Ureter (tissue), 1 donor: ENCODE measurements around the gene VWA2. TPM values are rescaled to one million over a fixed set of nuclear protein-coding genes. Genes with fewer than 3 reads are reported as not detected.
A peak's percentile ranks its signal among the peaks of the same experiment; 100 is the strongest.
"Not testable (repeated sequence)": the region's sequence is repeated elsewhere in the genome, so short reads cannot be mapped to it uniquely, and the experiment has no call there.

Source experiments
- DNase-seq: peaks from one replicate; pipeline ENCODE4 v3.0.0-alpha.2; 2020; ENCODE audit warnings: low spot score
- total RNA-seq: library from RNA; stranded (reverse); gene quantifications from one replicate; pipeline ENCODE4 v1.2.4, GENCODE V29; 2023
- donor health status: DM: yes; HTN: yes; CAD: no.

VWA2 gene
- total RNA-seq, 1 donor from 2014 or later: 5.1 TPM

DNA sequence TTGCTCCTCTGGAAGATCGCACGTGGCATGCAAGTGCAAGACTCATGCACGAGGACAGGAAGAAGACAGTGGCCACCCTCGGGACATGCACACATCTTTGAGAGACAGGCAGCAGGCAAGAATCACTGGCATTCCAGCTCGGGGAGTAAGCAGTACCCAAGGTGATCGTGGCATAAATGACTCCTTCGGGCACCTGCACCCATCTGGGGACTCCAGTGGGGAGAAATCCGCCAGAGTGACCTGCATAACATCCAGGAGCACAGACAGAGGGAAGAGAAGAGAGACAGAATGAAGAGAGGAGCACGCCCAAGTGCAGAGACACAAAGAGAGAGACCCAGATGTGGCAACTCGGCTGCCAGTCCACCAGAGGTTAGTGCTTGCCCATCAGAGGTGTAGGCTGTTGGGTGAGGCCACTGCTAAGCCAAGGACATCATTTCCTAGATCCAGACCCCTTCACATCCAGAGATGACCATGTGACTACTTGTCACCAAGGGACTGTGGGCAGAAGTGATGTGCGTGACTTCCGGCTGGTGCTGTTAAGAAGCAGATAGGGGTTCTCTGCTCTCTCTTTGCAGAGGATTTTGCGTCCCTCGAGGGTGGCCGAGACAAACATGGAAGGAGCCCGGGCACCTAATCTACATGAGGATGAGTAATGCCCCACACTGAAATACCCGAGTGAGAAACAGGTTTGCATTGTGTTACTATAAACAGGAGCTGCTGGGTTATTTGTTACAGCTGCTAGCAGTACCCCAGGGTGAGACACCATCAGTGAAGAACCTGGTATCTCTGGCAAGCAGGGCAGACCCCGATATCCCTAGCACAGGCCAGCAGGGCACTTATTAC lies 80.6 kb downstream of the VWA2 start:
- no peak for DNase-seq

DNA sequence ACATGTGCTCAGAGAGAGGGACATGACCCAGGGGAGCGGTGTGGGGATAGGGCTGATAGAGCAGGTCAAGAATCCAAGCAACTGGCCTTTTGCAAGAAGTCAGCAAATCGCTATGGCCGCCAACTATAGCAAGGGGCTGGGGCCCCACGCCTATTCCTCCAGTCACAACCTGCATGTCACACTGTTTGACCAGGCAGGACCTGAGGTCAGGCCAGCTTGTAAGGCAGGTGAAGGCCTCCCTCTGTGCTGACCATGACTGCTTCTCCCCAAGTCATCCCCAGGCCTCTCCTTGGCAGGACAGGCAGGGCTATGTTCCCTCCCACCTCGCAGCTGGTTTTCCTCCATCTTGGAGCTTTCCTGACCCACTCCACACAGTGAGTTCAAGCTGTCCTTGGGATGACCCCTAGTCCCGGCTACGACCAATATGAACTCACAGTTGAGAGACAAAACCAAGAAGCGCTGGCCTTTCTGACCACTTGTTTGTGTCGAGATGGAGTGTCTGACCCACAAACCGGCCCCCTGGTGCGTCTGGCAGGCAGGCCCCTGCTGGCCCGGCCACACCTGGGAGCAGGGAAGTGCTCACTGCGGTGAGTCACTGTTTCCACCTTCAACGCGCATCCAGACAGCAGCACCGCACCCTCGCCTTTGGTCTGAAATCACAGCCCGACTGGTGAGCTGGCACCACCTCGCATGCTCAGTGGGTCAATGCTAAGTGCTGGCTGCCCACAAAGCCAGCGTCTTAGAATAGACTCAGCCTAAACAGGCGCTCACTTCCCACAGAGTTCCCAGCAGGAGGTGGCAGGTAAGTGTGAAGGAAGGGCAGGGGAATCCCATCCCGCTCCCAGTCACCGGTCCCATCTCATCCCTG lies 81.4 kb downstream of the VWA2 start:
- peak; percentile 83 for DNase-seq

DNA sequence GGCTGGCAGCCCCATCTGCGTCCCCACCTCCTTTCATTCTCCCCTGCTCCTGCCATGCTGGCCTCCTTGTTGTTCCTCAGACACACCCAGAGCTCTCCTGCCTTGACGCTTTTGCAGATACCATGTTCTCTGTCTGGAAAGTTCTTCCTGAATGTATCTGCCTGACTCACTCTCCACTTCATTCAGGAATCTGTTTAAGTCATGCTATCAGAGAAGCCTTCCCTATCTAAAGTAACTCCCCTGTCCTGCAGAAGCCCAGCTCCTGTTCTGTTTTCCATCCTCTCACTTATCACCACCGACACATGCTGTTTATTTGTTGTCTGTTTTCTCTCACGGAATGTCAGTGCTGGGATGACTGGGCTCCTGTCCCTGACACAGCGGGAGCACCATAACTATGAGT lies 83.3 kb downstream of the VWA2 start:
- DNase-seq: no peak

GRCh38 chr10:114323023-114323422 lies 84.0 kb downstream of the VWA2 start:
- DNase-seq: no peak

DNA sequence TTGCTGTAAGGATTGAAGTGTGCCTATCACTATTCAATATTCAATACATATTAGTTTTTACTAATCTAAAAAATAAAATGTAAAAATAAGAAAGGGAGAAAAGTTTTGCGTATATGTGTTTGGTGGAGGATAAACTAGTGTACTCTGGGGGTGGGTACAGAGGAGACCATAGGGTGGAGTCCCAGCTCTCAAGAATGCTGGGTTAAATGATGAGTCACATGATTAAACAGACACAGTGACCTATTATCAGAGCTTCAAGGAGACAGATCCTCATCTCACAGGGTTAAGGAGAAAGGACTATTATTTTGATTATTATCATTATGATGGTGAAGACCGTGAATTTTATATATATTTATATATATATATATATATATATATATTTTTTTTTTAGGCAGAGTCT lies 87.7 kb downstream of the VWA2 start:
- DNase-seq: no peak

- DNase-seq: no peak
Observed at GRCh38 chr10:114327537-114328440, 88.7 kb downstream of the VWA2 start.

DNA sequence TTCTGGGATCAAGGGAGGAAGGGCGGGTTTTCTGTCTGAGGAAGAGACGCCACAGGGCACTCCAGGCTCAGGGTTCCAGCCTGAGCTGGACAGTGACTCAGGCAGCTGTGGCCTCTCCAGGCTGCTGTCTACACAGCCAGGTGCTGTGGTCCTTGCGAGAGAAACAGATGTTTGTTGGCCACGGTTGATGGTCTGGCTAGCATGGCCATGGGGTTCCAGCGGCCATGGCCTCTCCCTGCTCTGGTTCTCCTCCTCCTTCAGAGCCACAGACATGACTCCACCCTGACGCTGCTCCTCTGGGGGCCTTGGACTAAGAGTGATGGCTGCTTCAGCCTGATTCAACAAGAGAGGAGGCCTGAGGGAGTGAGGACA lies 89.4 kb downstream of the VWA2 start:
- no peak for DNase-seq

DNA sequence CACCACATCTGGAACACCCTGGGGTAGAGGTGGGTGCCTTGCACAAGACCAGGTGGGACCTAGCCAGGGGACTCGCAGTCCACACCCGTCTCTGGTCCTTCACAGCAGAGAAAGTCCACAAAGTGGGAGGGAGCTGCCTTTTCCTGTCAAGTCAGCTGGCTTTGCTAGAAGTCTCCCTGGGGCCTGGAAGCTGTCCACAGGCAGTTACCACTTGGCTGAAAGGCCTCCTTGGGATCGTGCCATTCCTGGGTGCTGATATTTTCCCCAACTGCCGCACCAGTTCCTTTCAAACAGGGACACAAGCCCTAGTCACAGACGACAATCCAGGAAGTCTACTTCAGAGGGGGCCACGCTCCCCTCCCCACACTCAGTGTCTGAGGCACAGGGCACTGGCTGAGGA lies 89.8 kb downstream of the VWA2 start:
- no peak for DNase-seq

DNA sequence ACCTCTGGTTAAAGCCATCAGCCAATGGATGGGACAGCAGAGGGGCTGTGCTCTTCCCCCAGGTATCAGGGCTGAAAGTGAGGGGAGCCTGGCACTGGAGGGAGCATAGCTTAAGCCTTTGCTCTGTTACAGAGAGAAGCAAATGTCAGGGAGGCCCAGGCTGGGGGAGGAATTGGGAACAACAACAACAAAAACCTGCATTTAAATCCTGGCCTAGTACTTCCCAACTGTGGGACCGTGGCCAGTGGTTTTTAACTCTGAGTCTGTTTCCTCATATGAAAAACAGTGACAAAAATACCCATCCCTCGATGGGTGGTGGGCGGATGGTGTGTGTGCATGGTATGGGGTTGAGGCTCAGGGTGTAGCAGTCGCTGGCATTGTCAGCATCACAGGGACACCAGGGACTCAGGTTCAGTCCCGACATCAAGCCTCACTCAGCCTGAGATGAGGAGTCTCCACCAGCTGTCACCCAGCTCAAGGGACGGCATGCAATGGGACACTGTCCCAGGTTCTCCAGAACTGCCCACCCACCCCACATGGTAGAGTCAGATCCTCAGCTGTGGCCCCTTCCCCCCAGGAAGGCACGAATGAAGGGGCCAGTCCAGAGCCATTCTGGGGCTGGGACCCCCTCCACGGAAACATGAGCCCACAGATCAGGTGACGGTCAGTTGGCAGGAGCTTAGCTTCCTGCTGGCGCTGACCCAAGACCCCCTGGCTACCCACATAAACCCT lies 90.7 kb downstream of the VWA2 start:
- DNase-seq: no peak

DNA sequence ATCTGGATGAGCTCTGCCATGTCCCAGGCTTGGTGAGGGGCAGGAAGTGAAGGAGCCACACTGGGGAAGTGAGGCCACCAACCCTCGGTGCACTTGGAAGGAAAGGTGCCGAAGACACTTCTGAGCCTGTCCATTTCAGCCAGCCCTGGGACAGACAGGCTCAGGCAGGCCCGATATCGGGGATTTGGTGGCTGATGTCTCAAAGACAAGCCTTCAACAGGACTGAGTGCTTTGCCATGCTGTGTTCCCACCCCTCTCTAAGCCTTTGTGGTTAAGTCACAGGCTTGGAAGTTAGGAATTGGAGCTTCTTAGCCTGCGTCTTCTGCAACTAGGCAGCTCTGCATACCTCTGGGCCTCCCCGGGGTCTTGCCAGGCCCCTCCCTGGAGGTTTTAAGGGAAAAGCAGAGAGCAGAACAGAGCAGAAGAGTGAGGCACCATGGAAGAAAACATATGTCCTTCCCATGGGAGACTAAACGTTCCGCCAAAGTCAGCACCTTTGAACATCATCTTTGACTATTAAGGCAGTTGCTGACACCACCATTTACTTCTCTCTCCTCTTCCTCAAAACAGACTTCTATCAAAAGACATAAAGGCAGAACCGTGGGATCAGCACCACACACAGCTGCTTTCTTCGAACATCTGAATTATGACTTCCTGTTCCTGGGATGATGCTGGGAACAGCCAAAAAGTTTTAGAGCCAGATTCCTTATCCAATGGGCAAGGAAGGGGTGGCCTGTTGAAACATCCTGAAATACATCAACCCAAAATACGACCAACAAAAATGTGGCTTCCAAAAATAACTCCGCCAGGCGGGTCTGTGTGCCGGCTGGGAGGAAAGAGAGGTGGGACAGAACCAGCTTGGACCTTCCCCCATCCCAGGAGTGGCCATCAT lies 93.5 kb downstream of the VWA2 start:
- no peak for DNase-seq

GRCh38 chr10:114333441-114333840 lies 94.4 kb downstream of the VWA2 start:
- not testable (repeated sequence) for DNase-seq

- DNase-seq: no peak
Observed at GRCh38 chr10:114334301-114334700, 95.2 kb downstream of the VWA2 start.

GRCh38 chr10:114335614-114336013 lies 96.6 kb downstream of the VWA2 start:
- no peak for DNase-seq

- DNase-seq: no peak
Observed at GRCh38 chr10:114336823-114337509, 97.9 kb downstream of the VWA2 start.

GRCh38 chr10:114337510-114338462 lies 98.7 kb downstream of the VWA2 start:
- no peak for DNase-seq

- no peak for DNase-seq
Observed at GRCh38 chr10:114340816-114341215, 101.8 kb downstream of the VWA2 start.
